Stimulated activated CD8-positive, alpha-beta memory T cell treated with anti-CD3 and anti-CD28 coated beads, Interleukin-15, amount 100 ng/mL, for 24 hours (primary cell): ENCODE results near the gene SLC22A24.
"Not testable (repeated sequence)": the region's sequence is repeated elsewhere in the genome, so short reads cannot be mapped to it uniquely, and the experiment has no call there.

ENCODE experiments used
- DNase-seq: peaks from one replicate; pipeline ENCODE4 v3.0.0-alpha.2; 2020; ENCODE audit warnings: low read depth

Gene SLC22A24

GRCh38 chr11:63144121-63144520 lies at the start of gene SLC22A24:
TSS of gene SLC22A24 (minus strand) at chr11:63144221. CDS start at chr11:63143779, 442 bp downstream.
- DNase-seq: no peak

GRCh38 chr11:63180536-63180935 lies 36.5 kb upstream of the SLC22A24 start:
- no peak for DNase-seq

- no peak for DNase-seq
These were observed 35.5 kb upstream of the SLC22A24 start for GRCh38 chr11:63179432-63180041.

GRCh38 chr11:63177872-63178271 lies 33.9 kb upstream of the SLC22A24 start:
- DNase-seq: no peak

GRCh38 chr11:63165706-63166310 lies 21.8 kb upstream of the SLC22A24 start:
- DNase-seq: no peak

- no peak for DNase-seq
These were observed 11.8 kb upstream of the SLC22A24 start for GRCh38 chr11:63155794-63156193.

GRCh38 chr11:63146581-63146980 lies 2.6 kb upstream of the SLC22A24 start:
- DNase-seq: no peak

GRCh38 chr11:63142459-63142858 lies 1.6 kb downstream of the SLC22A24 start:
- DNase-seq: no peak

- no peak for DNase-seq
These were observed 10.8 kb downstream of the SLC22A24 start for GRCh38 chr11:63132985-63133775.

- DNase-seq: no peak
These were observed 44.5 kb downstream of the SLC22A24 start for GRCh38 chr11:63099555-63099954.

- DNase-seq: no peak
These were observed 63.3 kb downstream of the SLC22A24 start for GRCh38 chr11:63080682-63081081.

- not testable (repeated sequence) for DNase-seq
These were observed 97.8 kb downstream of the SLC22A24 start for GRCh38 chr11:63046203-63046602.

GRCh38 chr11:63042596-63042995 lies 101.4 kb downstream of the SLC22A24 start:
- no peak for DNase-seq

- no peak for DNase-seq
These were observed 111.6 kb downstream of the SLC22A24 start for GRCh38 chr11:63032457-63032856.
